HEK293 (cell line): ENCODE results near the gene USP5.

ENCODE experiments used
- CTCF ChIA-PET: fragments of 350-600 bp; formaldehyde crosslinking; extraction: SDS; loops from one replicate; lab custom pipeline; 2021; ENCODE audit warnings: antibody characterized with exemption; lab: Yijun Ruan, JAX
- POLR2A ChIA-PET: fragments of 300-600 bp; formaldehyde crosslinking; extraction: SDS; loops from one replicate; lab custom pipeline; 2020; ENCODE audit warnings: antibody characterized with exemption, inconsistent platforms; lab: Yijun Ruan, JAX
- H3K27ac ChIP-seq: fragments of 200-500 bp; sonication (Bioruptor generic); 2 replicates; pipeline ENCODE4 v1.5.1; 2014; ENCODE audit warnings: low read depth, low read length, control low read depth, inconsistent platforms; ENCODE audit errors: extremely low read depth
- H3K36me3 ChIP-seq, 2 experiments: fragments of 200-500 bp in 1 of 2; sonication (Bioruptor generic) in 1 of 2; 1 replicate in 1 of 2; 2 replicates in 1 of 2; pipeline ENCODE4 v1.5.1; 2014 to 2017; ENCODE audit warnings: inconsistent platforms in 2 of 2, low read length in 2 of 2; ENCODE audit not compliant: control insufficient read depth in 2 of 2, insufficient read depth in 1 of 2
- H3K4me1 ChIP-seq: fragments of 200-500 bp; sonication (Bioruptor generic); 2 replicates; pipeline ENCODE4 v1.5.1; 2014; ENCODE audit warnings: mild to moderate bottlenecking, low read length, inconsistent platforms; ENCODE audit not compliant: control insufficient read depth, insufficient read depth
- H3K4me3 ChIP-seq: 2 replicates; pipeline ENCODE4 v1.5.1; 2011; ENCODE audit warnings: low read depth, mild to moderate bottlenecking, control low read depth, low read length, moderate library complexity
- H3K9me3 ChIP-seq: fragments of 200-500 bp; sonication (Bioruptor generic); 2 replicates; pipeline ENCODE4 v1.5.1; 2014; ENCODE audit warnings: low read depth, low read length, inconsistent platforms; ENCODE audit not compliant: control insufficient read depth, insufficient read depth
- HOXA7 ChIP-seq: sonication (generic); formaldehyde crosslinking; IDR thresholded peaks from 2 replicates; pipeline ENCODE4 v1.8.1; 2022; ENCODE audit warnings: missing genetic modification reagents, borderline replicate concordance
- HOXC10 ChIP-seq: sonication (generic); formaldehyde crosslinking; IDR thresholded peaks from 2 replicates; pipeline ENCODE4 v1.8.1; 2023; ENCODE audit warnings: mild to moderate bottlenecking, missing genetic modification reagents
- KLF9 ChIP-seq: fragments of 450-650 bp; formaldehyde crosslinking; IDR thresholded peaks from 2 replicates; pipeline ENCODE4 v1.5.1; 2016; ENCODE audit warnings: missing biosample characterization, missing genetic modification characterization, low read depth
- PRDM1 ChIP-seq: fragments of 450-650 bp; formaldehyde crosslinking; IDR thresholded peaks from 2 replicates; pipeline ENCODE4; 2016; ENCODE audit warnings: missing biosample characterization, missing genetic modification characterization
- SP7 ChIP-seq: fragments of 450-650 bp; formaldehyde crosslinking; IDR thresholded peaks from 2 replicates; pipeline ENCODE4 v1.5.1; 2016; ENCODE audit warnings: missing biosample characterization, missing genetic modification characterization
- ZBTB1 ChIP-seq: fragments of 450-650 bp; formaldehyde crosslinking; IDR thresholded peaks from 2 replicates; pipeline ENCODE4 v1.5.1; 2016; ENCODE audit warnings: missing biosample characterization, missing genetic modification characterization
- ZBTB21 ChIP-seq: fragments of 450-650 bp; formaldehyde crosslinking; IDR thresholded peaks from 2 replicates; pipeline ENCODE4 v1.5.1; 2017; ENCODE audit warnings: missing biosample characterization, missing genetic modification characterization
- ZNF571 ChIP-seq: fragments of 450-650 bp; formaldehyde crosslinking; IDR thresholded peaks from 2 replicates; pipeline ENCODE4 v1.5.0; 2017; ENCODE audit warnings: missing biosample characterization, missing genetic modification characterization
- ZNF624 ChIP-seq: fragments of 450-650 bp; formaldehyde crosslinking; IDR thresholded peaks from 2 replicates; pipeline ENCODE4 v1.5.1; 2017; ENCODE audit warnings: missing biosample characterization, missing genetic modification characterization
- ZNF670 ChIP-seq: fragments of 450-650 bp; formaldehyde crosslinking; IDR thresholded peaks from 2 replicates; pipeline ENCODE4 v1.5.1; 2016; ENCODE audit warnings: missing biosample characterization, missing genetic modification characterization, low read depth
- ZNF837 ChIP-seq: fragments of 450-650 bp; formaldehyde crosslinking; IDR thresholded peaks from 2 replicates; pipeline ENCODE4 v1.5.1; 2016; ENCODE audit warnings: missing biosample characterization, missing genetic modification characterization
- ZSCAN16 ChIP-seq: fragments of 450-650 bp; formaldehyde crosslinking; IDR thresholded peaks from 2 replicates; pipeline ENCODE4 v1.5.1; 2016; ENCODE audit warnings: missing biosample characterization, missing genetic modification characterization
- TF ChIP-seq, protein P1 (sequence below): fragments of 450-650 bp; formaldehyde crosslinking; IDR thresholded peaks from 2 replicates; pipeline ENCODE4; 2016; ENCODE audit warnings: missing biosample characterization, missing genetic modification characterization
- TF ChIP-seq, protein P2 (sequence below): fragments of 450-650 bp; formaldehyde crosslinking; IDR thresholded peaks from 2 replicates; pipeline ENCODE4 v1.5.1; 2016; ENCODE audit warnings: missing biosample characterization, missing genetic modification characterization
- TF ChIP-seq, protein P3 (sequence below): fragments of 450-650 bp; formaldehyde crosslinking; IDR thresholded peaks from 2 replicates; pipeline ENCODE4 v1.5.1; 2017; ENCODE audit warnings: missing biosample characterization, mild to moderate bottlenecking, missing genetic modification characterization, moderate library complexity
- TF ChIP-seq, protein P4 (sequence below): IDR thresholded peaks from 2 replicates; pipeline ENCODE4 v1.6.1; 2011; ENCODE audit warnings: mild to moderate bottlenecking, low read depth, low read length, borderline replicate concordance
- TF ChIP-seq, protein P5 (sequence below): fragments of 450-650 bp; formaldehyde crosslinking; IDR thresholded peaks from 2 replicates; pipeline ENCODE4 v1.5.1; 2016; ENCODE audit warnings: missing biosample characterization, missing genetic modification characterization

Gene USP5

DNA sequence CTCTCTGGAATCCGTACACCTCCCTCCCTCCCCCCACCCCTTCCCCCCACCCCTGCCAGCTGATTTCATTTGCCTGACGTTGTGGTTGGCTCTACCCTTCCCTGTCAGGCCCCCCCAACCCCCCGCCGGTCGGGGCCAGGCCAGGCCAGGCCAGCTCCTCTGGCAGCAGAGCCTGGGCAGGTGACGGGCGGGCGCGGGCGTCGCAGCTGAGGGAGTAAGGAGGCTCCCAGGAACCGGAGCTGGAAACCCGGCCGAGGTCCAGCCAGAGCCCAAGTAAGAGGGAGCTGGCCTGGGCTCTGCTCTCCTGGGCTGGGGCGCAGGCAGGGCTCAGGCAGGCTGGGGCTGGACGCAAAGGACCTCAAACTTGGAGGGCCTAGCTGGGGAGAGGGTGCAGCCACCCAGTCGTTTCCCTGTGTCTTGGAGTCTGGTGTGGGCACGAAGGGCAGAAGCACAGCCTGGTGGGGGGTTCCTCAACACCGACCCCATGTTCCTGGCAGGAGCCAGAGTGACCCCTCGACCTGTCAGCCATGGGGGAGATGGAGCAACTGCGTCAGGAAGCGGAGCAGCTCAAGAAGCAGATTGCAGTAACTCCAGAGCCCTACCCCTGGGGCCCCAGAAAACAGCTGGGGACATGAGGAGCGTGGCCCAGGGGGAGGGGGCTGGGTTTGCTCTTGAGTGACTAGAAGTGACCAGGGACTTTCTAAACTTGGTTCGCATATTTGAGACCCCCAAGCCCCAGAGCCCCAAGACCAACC is 11.0 kb upstream of the USP5 start, which contains the start of gene GNB3:
Gene GNB3, plus strand, starts transcription at position 165 of the 755 bp plus-strand sequence. Its CDS starts 363 bp downstream, at position 528.
- Histone ChIP-seq H3K4me1 (no peaks in the 10 kb centered on the region), H3K4me3 (no peak within 1 kb of the TSS), H3K9me3 (no peaks in the 10 kb centered on the region)
- TF ChIP-seq, protein P1, sequence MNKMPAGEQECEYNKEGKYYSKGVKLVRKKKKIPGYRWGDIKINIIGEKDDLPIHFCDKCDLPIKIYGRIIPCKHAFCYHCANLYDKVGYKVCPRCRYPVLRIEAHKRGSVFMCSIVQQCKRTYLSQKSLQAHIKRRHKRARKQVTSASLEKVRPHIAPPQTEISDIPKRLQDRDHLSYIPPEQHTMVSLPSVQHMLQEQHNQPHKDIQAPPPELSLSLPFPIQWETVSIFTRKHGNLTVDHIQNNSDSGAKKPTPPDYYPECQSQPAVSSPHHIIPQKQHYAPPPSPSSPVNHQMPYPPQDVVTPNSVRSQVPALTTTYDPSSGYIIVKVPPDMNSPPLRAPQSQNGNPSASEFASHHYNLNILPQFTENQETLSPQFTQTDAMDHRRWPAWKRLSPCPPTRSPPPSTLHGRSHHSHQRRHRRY (tag by site-specific recombination), result no peak
- TF ChIP-seq ZNF837, result no peak
- TF ChIP-seq, protein P2, sequence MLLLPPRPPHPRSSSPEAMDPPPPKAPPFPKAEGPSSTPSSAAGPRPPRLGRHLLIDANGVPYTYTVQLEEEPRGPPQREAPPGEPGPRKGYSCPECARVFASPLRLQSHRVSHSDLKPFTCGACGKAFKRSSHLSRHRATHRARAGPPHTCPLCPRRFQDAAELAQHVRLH (tag by site-specific recombination), result no peak
- TF ChIP-seq, protein P3, sequence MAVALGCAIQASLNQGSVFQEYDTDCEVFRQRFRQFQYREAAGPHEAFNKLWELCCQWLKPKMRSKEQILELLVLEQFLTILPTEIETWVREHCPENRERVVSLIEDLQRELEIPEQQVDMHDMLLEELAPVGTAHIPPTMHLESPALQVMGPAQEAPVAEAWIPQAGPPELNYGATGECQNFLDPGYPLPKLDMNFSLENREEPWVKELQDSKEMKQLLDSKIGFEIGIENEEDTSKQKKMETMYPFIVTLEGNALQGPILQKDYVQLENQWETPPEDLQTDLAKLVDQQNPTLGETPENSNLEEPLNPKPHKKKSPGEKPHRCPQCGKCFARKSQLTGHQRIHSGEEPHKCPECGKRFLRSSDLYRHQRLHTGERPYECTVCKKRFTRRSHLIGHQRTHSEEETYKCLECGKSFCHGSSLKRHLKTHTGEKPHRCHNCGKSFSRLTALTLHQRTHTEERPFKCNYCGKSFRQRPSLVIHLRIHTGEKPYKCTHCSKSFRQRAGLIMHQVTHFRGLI (tag by site-specific recombination), result no peak
- TF ChIP-seq, all 188 proteins: peak for 0
- ChIA-PET POLR2A (interaction anchor here (0.5 to 6.5 kb wide), 8 partner anchors 8 to 88 kb away, joined by 3 to 62 read pairs (median 6); partner anchors contain the start of genes CDCA3, MLF2, PTMS and SPSB2), CTCF (interaction anchor here (0.6 to 2.0 kb wide), 4 partner anchors 7 to 16 kb away, joined by 3 to 9 read pairs (median 4); partner anchors contain the start of gene USP5)
- Histone ChIP-seq H3K27ac (no peak within 1 kb of the TSS), H3K36me3 (peaks cover 9 to 92% of the 10 kb centered on the region in 2 experiments; a peak in 2 of 3 replicates)

DNA sequence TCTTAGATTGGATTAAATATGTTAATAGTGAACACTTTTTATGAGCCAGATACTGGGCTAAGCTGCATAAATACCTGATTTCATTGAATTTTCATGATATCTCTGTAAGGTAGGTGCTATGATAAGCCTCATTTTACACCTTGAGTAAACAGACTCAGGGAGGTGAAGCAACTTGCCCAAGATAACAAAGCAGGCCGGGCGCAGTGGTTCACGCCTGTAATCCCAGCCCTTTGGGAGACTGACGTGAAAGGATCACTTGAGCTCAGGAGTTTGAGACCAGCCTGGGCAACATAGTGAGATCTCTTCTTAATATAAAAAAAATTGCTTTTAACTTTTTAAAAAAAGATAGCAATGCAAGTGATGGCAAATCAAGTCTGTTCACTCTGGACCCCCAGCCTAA is 9.9 kb upstream of the USP5 start:
- TF ChIP-seq ZBTB21 (no peak), ZBTB1 (tag by site-specific recombination) (no peak), ZSCAN16 (tag by site-specific recombination) (no peak), ZNF670 (no peak), ZNF624 (tag by site-specific recombination) (no peak), HOXC10 (no peak), PRDM1 (tag by site-specific recombination) (no peak), KLF9 (tag by site-specific recombination) (no peak), HOXA7 (no peak), SP7 (tag by site-specific recombination) (no peak), ZNF571 (tag by site-specific recombination) (no peak)
- TF ChIP-seq, protein P4, sequence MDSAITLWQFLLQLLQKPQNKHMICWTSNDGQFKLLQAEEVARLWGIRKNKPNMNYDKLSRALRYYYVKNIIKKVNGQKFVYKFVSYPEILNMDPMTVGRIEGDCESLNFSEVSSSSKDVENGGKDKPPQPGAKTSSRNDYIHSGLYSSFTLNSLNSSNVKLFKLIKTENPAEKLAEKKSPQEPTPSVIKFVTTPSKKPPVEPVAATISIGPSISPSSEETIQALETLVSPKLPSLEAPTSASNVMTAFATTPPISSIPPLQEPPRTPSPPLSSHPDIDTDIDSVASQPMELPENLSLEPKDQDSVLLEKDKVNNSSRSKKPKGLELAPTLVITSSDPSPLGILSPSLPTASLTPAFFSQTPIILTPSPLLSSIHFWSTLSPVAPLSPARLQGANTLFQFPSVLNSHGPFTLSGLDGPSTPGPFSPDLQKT, result no peak
- TF ChIP-seq, protein P3 (tag by site-specific recombination), result no peak
- TF ChIP-seq, protein P5, sequence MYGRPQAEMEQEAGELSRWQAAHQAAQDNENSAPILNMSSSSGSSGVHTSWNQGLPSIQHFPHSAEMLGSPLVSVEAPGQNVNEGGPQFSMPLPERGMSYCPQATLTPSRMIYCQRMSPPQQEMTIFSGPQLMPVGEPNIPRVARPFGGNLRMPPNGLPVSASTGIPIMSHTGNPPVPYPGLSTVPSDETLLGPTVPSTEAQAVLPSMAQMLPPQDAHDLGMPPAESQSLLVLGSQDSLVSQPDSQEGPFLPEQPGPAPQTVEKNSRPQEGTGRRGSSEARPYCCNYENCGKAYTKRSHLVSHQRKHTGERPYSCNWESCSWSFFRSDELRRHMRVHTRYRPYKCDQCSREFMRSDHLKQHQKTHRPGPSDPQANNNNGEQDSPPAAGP (tag by site-specific recombination), result no peak
- Histone ChIP-seq H3K36me3 (peaks cover 12 to 92% of the 10 kb centered on the region in 2 experiments), H3K4me1 (no peaks in the 10 kb centered on the region), H3K27ac (no peak overlapping the region), H3K9me3 (no peaks in the 10 kb centered on the region), H3K4me3 (no peak overlapping the region)
- ChIA-PET CTCF (interaction anchor here (1.0 kb wide), 1 partner anchor 9 kb away, joined by 3 read pairs; the partner anchor contains the start of genes CDCA3 and USP5), POLR2A (interaction anchor here (1.3 to 6.5 kb wide), 4 partner anchors 7 to 30 kb away, joined by 4 to 62 read pairs (median 14); partner anchors contain the start of genes CDCA3, SPSB2 and USP5)
